Hepatocyte (in vitro differentiated cells): ENCODE results near the gene GPRC6A. TPM values are rescaled to one million over a fixed set of nuclear protein-coding genes. Genes with fewer than 3 reads are reported as not detected.

Source experiments
- DNase-seq: peaks from one replicate; pipeline ENCODE4 v3.0.0-alpha.2; 2016; ENCODE audit warnings: low spot score
- H2AFZ ChIP-seq: fragments of 200-600 bp; sonication (generic); 2 replicates; pipeline ENCODE4 v1.6.0; 2016; ENCODE audit warnings: antibody characterized with exemption, mild to moderate bottlenecking
- H3K27ac ChIP-seq: fragments of 200-600 bp; sonication (generic); 2 replicates; pipeline ENCODE4 v1.5.1; 2016; ENCODE audit warnings: mild to moderate bottlenecking
- H3K27me3 ChIP-seq: fragments of 200-600 bp; sonication (generic); 2 replicates; pipeline ENCODE4 v1.6.1; 2016
- H3K36me3 ChIP-seq: fragments of 200-600 bp; sonication (generic); replicated peaks from 2 replicates; pipeline ENCODE4 v1.5.1; 2016; ENCODE audit warnings: low read depth; ENCODE audit not compliant: insufficient read depth
- H3K4me1 ChIP-seq: fragments of 200-600 bp; sonication (generic); 2 replicates; pipeline ENCODE4 v1.5.1; 2016; ENCODE audit warnings: mild to moderate bottlenecking, moderate library complexity; ENCODE audit not compliant: insufficient read depth
- H3K4me2 ChIP-seq: fragments of 200-600 bp; sonication (generic); 2 replicates; pipeline ENCODE4 v1.6.0; 2016
- H3K4me3 ChIP-seq: fragments of 200-600 bp; sonication (generic); 2 replicates; pipeline ENCODE4 v1.5.1; 2016; ENCODE audit warnings: mild to moderate bottlenecking
- H3K79me2 ChIP-seq: fragments of 200-600 bp; sonication (generic); 2 replicates; pipeline ENCODE4 v1.6.0; 2017; ENCODE audit warnings: mild to moderate bottlenecking
- H3K9me2 ChIP-seq: fragments of 200-600 bp; sonication (generic); replicated peaks from 2 replicates; pipeline ENCODE4 v1.6.0; 2017; ENCODE audit warnings: mild to moderate bottlenecking; ENCODE audit not compliant: insufficient read depth
- H3K9me3 ChIP-seq: fragments of 200-600 bp; sonication (generic); 2 replicates; pipeline ENCODE4 v1.5.1; 2016; ENCODE audit warnings: low read depth, mild to moderate bottlenecking
- H4K20me1 ChIP-seq: fragments of 200-600 bp; sonication (generic); 2 replicates; pipeline ENCODE4 v1.6.0; 2016; ENCODE audit warnings: mild to moderate bottlenecking; ENCODE audit not compliant: insufficient read depth, poor library complexity, severe bottlenecking
- EZH2 ChIP-seq: fragments of 200-600 bp; sonication (generic); IDR thresholded peaks from 2 replicates; pipeline ENCODE4 v1.6.1; 2016; ENCODE audit warnings: antibody characterized with exemption, mild to moderate bottlenecking, borderline replicate concordance
- EZH2phosphoT487 ChIP-seq: fragments of 200-600 bp; sonication (generic); IDR thresholded peaks from one replicate; pipeline ENCODE4 v1.6.1; 2018; ENCODE audit warnings: antibody characterized with exemption, mild to moderate bottlenecking, low read depth, moderate library complexity; ENCODE audit not compliant: unreplicated experiment, severe bottlenecking
- WGBS: methylation state at CpG from one replicate; pipeline ENCODE4 v1.1.6; 2016; ENCODE audit warnings: low lambda C conversion rate; ENCODE audit errors: missing lambda C conversion rate; 5-methylcytosine and 5-hydroxymethylcytosine counted together
- polyA plus RNA-seq: library from polyadenylated mRNA; unstranded; fragments of >200 nt; fragmentation: Nextera tagmentation; extraction: Ambion mirVana; gene quantifications from 2 replicates; pipeline ENCODE4 v1.2.1, GENCODE V29; 2016
- total RNA-seq: library from RNA; depleted of rRNA; stranded (reverse); fragments of >200 nt; gene quantifications from 2 replicates; pipeline ENCODE4 v1.2.3, GENCODE V29; 2014
- TF ChIP-seq, protein P1 (sequence below): fragments of 200-600 bp; sonication (generic); IDR thresholded peaks from 2 replicates; pipeline ENCODE4 v1.5.1; 2016; ENCODE audit warnings: antibody characterized with exemption, mild to moderate bottlenecking; ENCODE audit not compliant: poor library complexity

The GPRC6A gene
- total and polyA plus RNA-seq, 2 experiments from 2014 or later: 0.80 to 2.8 TPM

DNA sequence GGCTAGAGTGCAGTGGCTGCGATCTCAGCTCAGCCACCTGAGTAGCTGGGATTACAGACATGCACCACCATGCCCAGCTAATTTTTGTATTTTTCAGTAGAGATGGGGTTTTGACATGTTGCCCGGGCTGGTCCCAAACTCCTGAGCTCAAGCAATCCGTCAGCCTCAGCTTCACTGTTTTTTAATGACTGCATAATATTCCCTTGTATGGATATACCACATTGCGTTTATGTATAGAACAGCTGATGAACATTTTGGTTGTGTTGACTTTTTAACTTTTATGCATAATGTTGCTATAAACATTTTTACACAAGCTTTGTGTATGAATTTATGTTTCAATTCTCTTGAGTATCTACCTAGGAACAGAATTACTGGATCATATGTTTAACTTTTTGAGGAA, 43.9 kb upstream of the GPRC6A start:
- Histone ChIP-seq H3K9me2 (no peaks in the 10 kb centered on the region), H4K20me1 (no peaks in the 10 kb centered on the region), H3K36me3 (no peaks in the 10 kb centered on the region), H3K4me3 (no peak overlapping the region), H3K79me2 (no peaks in the 10 kb centered on the region), H3K27ac (no peak overlapping the region), H3K4me1 (no peaks in the 10 kb centered on the region), H2AFZ (no peak overlapping the region), H3K27me3 (peaks cover 30% of the 10 kb centered on the region), H3K9me3 (no peaks in the 10 kb centered on the region), H3K4me2 (no peak overlapping the region)
- 92% methylated on average over 4 of the region's 4 CpGs for WGBS
- DNase-seq: no peak
- TF ChIP-seq EZH2 (no peak), EZH2phosphoT487 (no peak)
- TF ChIP-seq, protein P1, sequence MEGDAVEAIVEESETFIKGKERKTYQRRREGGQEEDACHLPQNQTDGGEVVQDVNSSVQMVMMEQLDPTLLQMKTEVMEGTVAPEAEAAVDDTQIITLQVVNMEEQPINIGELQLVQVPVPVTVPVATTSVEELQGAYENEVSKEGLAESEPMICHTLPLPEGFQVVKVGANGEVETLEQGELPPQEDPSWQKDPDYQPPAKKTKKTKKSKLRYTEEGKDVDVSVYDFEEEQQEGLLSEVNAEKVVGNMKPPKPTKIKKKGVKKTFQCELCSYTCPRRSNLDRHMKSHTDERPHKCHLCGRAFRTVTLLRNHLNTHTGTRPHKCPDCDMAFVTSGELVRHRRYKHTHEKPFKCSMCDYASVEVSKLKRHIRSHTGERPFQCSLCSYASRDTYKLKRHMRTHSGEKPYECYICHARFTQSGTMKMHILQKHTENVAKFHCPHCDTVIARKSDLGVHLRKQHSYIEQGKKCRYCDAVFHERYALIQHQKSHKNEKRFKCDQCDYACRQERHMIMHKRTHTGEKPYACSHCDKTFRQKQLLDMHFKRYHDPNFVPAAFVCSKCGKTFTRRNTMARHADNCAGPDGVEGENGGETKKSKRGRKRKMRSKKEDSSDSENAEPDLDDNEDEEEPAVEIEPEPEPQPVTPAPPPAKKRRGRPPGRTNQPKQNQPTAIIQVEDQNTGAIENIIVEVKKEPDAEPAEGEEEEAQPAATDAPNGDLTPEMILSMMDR: no peak

DNA sequence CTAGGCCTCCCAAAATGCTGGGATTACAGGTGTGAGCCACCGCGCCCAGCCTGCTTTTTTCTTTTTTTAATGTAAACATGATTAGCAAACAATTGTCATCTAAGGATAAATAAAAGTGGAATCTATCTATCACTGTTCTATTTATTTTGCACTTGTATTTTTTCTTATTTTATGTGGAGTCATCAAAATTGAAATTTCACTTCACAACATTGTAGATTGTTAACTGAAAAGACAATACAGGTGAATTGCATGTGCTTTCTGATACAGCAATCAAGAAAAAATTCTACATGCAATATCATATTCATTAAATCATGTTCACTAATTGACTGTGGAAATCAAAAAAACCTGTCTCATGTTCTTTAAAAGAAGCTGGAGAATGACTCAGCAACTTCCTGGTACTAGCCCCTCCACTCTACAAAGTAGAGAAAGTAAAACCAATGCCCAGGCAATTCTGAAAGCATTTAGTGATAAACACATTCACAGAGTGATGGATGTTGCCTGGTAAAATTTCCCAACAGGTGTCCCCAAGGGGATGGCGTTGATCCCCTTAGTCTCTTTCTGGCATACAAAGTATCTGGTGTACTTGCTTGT, 37.5 kb upstream of the GPRC6A start:
- no peaks in the 10 kb centered on the region for H4K20me1 ChIP-seq
- H3K4me3 ChIP-seq: no peak overlapping the region
- H3K9me3 ChIP-seq: no peaks in the 10 kb centered on the region
- H3K79me2 ChIP-seq: no peaks in the 10 kb centered on the region
- WGBS: 91% methylated on average over 3 of the region's 3 CpGs
- no peak overlapping the region for H2AFZ ChIP-seq
- no peaks in the 10 kb centered on the region for H3K27me3 ChIP-seq
- H3K9me2 ChIP-seq: no peaks in the 10 kb centered on the region
- no peak overlapping the region for H3K4me2 ChIP-seq
- TF ChIP-seq EZH2phosphoT487 (no peak), EZH2 (no peak)
- TF ChIP-seq, protein P1: no peak
- no peak overlapping the region for H3K27ac ChIP-seq
- no peak for DNase-seq
- no peaks in the 10 kb centered on the region for H3K36me3 ChIP-seq
- H3K4me1 ChIP-seq: no peaks in the 10 kb centered on the region

DNA sequence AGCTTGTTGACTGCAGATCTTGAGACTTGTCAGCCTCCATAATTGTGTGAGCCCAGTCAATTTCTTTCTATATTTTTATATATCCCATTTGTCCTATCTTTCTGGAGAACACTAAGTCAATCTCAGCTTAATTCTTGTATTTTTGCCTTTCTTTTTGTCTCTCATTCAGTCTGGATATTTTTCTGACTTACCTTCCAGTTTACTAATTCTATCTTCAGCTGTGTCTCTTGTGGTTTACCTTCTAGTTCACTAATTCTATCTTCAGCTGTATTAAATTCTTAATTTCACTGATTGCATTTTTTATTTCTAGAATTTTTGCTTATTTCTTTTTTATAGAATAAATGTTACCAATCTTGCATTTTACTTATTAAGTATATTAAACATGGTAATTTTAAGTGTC, 30.4 kb upstream of the GPRC6A start:
- Histone ChIP-seq H3K4me2 (no peak overlapping the region), H3K4me3 (no peak overlapping the region), H2AFZ (no peak overlapping the region), H3K9me2 (no peaks in the 10 kb centered on the region), H3K9me3 (no peaks in the 10 kb centered on the region), H4K20me1 (no peaks in the 10 kb centered on the region), H3K4me1 (no peaks in the 10 kb centered on the region), H3K27me3 (no peaks in the 10 kb centered on the region), H3K27ac (no peak overlapping the region), H3K36me3 (no peaks in the 10 kb centered on the region), H3K79me2 (no peaks in the 10 kb centered on the region)
- TF ChIP-seq, protein P1: no peak
- TF ChIP-seq EZH2 (no peak), EZH2phosphoT487 (no peak)
- no peak for DNase-seq

DNA sequence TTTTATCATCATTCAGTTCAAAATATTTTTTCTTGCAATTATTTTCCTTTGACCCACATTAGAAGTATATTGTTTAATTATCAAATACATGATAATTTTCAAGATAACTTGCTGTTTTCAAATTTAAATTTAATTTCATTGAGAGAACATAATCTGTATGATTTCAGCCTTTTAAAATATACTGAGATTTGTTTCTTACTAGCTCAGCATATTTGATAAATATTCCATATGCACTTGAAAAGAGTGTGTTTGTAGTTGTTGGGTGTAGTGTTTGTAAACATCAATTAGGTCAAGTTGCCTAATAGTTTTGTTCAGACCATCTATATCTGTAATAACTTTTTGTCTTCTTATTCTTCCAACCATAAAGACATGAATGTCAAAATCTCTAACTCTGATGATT, 29.2 kb upstream of the GPRC6A start:
- H3K4me1 ChIP-seq: no peaks in the 10 kb centered on the region
- H3K4me3 ChIP-seq: no peak overlapping the region
- no peaks in the 10 kb centered on the region for H3K36me3 ChIP-seq
- no peaks in the 10 kb centered on the region for H4K20me1 ChIP-seq
- H3K9me3 ChIP-seq: no peaks in the 10 kb centered on the region
- no peak overlapping the region for H3K4me2 ChIP-seq
- no peak overlapping the region for H3K27ac ChIP-seq
- no peaks in the 10 kb centered on the region for H3K9me2 ChIP-seq
- no peaks in the 10 kb centered on the region for H3K27me3 ChIP-seq
- DNase-seq: no peak
- TF ChIP-seq EZH2 (no peak), EZH2phosphoT487 (no peak)
- TF ChIP-seq, protein P1: no peak
- no peak overlapping the region for H2AFZ ChIP-seq
- H3K79me2 ChIP-seq: no peaks in the 10 kb centered on the region
